GM12878 (cell line): ENCODE measurements around the gene TMEM163. TPM values are rescaled to one million over a fixed set of nuclear protein-coding genes. Genes with fewer than 3 reads are reported as not detected.

ENCODE experiments used
- ATAC-seq: fragments of 200-7000 bp; cut with Tn5 transposase; 3 replicates; pipeline ENCODE4 v1.9.1; 2020; ENCODE audit warnings: mild to moderate bottlenecking, moderate library complexity
- BruUV-seq: library from RNA; stranded (reverse); fragments of 400-500 nt; replicated peaks from 2 replicates; lab custom pipeline; 2021; lab: Mats Ljungman, UMichigan
- CTCF ChIA-PET: fragments of 300-600 bp; sonication (Branson Sonifier 250); formaldehyde crosslinking; extraction: SDS; loops from one replicate; lab custom pipeline; 2021; ENCODE audit warnings: inconsistent platforms; lab: Yijun Ruan, JAX
- POLR2A ChIA-PET: fragments of 350-600 bp; formaldehyde crosslinking; extraction: SDS; loops from one replicate; lab custom pipeline; 2021; ENCODE audit warnings: inconsistent platforms; lab: Charles Lee
- RAD21 ChIA-PET: fragments of 300-600 bp; sonication (Branson Sonifier 250); formaldehyde crosslinking; loops from one replicate; lab custom pipeline; 2023; ENCODE audit warnings: antibody characterized with exemption; ENCODE audit not compliant: unreplicated experiment; lab: Charles Lee
- SMC1A ChIA-PET: fragments of 300-600 bp; sonication (Branson Sonifier 250); formaldehyde crosslinking; loops from one replicate; lab custom pipeline; 2023; ENCODE audit not compliant: unreplicated experiment, uncharacterized antibody; lab: Charles Lee
- DNase-seq: peaks from one replicate; pipeline ENCODE4 v3.0.0-alpha.2; 2011; ENCODE audit warnings: low read depth, low spot score
- FAIRE-seq: peaks from 3 replicates; lab custom pipeline; 2011; peaks lifted over from hg19 to GRCh38; lab: Jason Lieb, UNC
- H2AFZ ChIP-seq: 2 replicates; pipeline ENCODE4 v1.6.0; 2011; ENCODE audit warnings: low read depth, low read length, control low read depth; ENCODE audit not compliant: control insufficient read depth
- H3K27ac ChIP-seq: 2 replicates; pipeline ENCODE4 v1.5.1; 2011; ENCODE audit warnings: control low read depth; ENCODE audit not compliant: control insufficient read depth, insufficient read depth
- H3K27me3 ChIP-seq, 2 experiments: replicated peaks in 1 of 2; 2 replicates each; pipeline versions ENCODE4 v1.6.0 to v1.6.1; 2011; ENCODE audit warnings: low read length in 1 of 2; ENCODE audit not compliant: control insufficient read depth in 2 of 2, insufficient read depth in 2 of 2
- H3K36me3 ChIP-seq, 2 experiments: 2 replicates each; pipeline ENCODE4 v1.5.1; 2011; ENCODE audit warnings: low read length in 1 of 2; ENCODE audit not compliant: control insufficient read depth in 2 of 2, insufficient read depth in 2 of 2
- H3K4me1 ChIP-seq: 2 replicates; pipeline ENCODE4 v1.6.1; 2011; ENCODE audit warnings: mild to moderate bottlenecking, low read length, moderate library complexity, mixed read lengths; ENCODE audit not compliant: control insufficient read depth, insufficient read depth
- H3K4me2 ChIP-seq: 2 replicates; pipeline ENCODE4 v1.6.0; 2011; ENCODE audit warnings: control low read depth; ENCODE audit not compliant: control insufficient read depth, insufficient read depth
- H3K4me3 ChIP-seq: fragments of 200-600 bp; sonication (generic); 2 replicates; pipeline ENCODE4 v1.5.1; 2016
- H3K79me2 ChIP-seq: 2 replicates; pipeline ENCODE4 v1.6.0; 2011; ENCODE audit warnings: low read length; ENCODE audit not compliant: control insufficient read depth, insufficient read depth
- H3K9ac ChIP-seq: 2 replicates; pipeline ENCODE4 v1.8.0; 2011; ENCODE audit warnings: low read length, control low read depth, mixed read lengths; ENCODE audit not compliant: control insufficient read depth, insufficient read depth
- H3K9me3 ChIP-seq: replicated peaks from 3 replicates; pipeline ENCODE4 v1.5.1; 2011; ENCODE audit warnings: mild to moderate bottlenecking, low read length; ENCODE audit not compliant: control insufficient read depth, insufficient read depth
- H4K20me1 ChIP-seq: 2 replicates; pipeline ENCODE4 v1.6.0; 2011; ENCODE audit not compliant: control insufficient read depth, insufficient read depth
- BCLAF1 ChIP-seq: fragments of 450-650 bp; IDR thresholded peaks from 2 replicates; pipeline ENCODE4 v1.6.1; 2017; ENCODE audit warnings: antibody characterized with exemption, mild to moderate bottlenecking, moderate library complexity
- EED ChIP-seq: sonication (generic); IDR thresholded peaks from 2 replicates; pipeline ENCODE4 v1.6.1; 2016; ENCODE audit warnings: antibody characterized with exemption, low read depth
- JUND ChIP-seq: IDR thresholded peaks from 2 replicates; pipeline ENCODE4 v1.6.1; 2012; ENCODE audit warnings: low read depth, mild to moderate bottlenecking, low read length, improper control_type of control experiment, moderate library complexity
- MEF2A ChIP-seq: IDR thresholded peaks from 2 replicates; pipeline ENCODE4 v1.6.1; 2011; ENCODE audit warnings: low read depth, mild to moderate bottlenecking, low read length, moderate library complexity; ENCODE audit not compliant: insufficient read depth
- MTA3 ChIP-seq: IDR thresholded peaks from 2 replicates; pipeline ENCODE4 v1.6.1; 2012; ENCODE audit warnings: low read length, inconsistent platforms, borderline replicate concordance
- ZBTB33 ChIP-seq: fragments of 450-650 bp; IDR thresholded peaks from 2 replicates; pipeline ENCODE4 v1.6.1; 2017; ENCODE audit warnings: mild to moderate bottlenecking
- WGBS: methylation state at CpG from one replicate; pipeline ENCODE4 v1.1.6; 2016; ENCODE audit warnings: low lambda C conversion rate; ENCODE audit not compliant: insufficient replicate concordance, insufficient coverage; ENCODE audit errors: missing lambda C conversion rate; 5-methylcytosine and 5-hydroxymethylcytosine counted together
- in situ Hi-C: fragments of 300-500 bp; cut with MboI; formaldehyde crosslinking; loops from 9 replicates; pipeline ENCODE4 v1.14.3; 2018; ENCODE audit warnings: mixed read lengths
- intact Hi-C: fragments of 100-400 bp; cut with micrococcal nuclease; formaldehyde crosslinking; loops from one replicate; pipeline ENCODE4 v1.14.2; 2022; ENCODE audit not compliant: unreplicated experiment
- polyA plus RNA-seq, 11 experiments: library from polyadenylated mRNA; depleted of rRNA in 4 of 11; unstranded in 6 of 11; stranded (reverse) in 5 of 11; fragments of >200 nt; fragmentation: Nextera tagmentation in 4 of 11; fragmentation: Illumina TruSeq in 1 of 11; extraction: Ambion mirVana in 4 of 11; extraction: Trizol in 1 of 11; gene quantifications; 1 replicate in 1 of 11; 2 replicates in 10 of 11; pipeline versions ENCODE4 v1.2.1 to v1.2.3, GENCODE V29; 2011 to 2016; ENCODE audit warnings: inconsistent platforms in 2 of 11, missing spikeins in 2 of 11, low read depth in 1 of 11
- total RNA-seq, 4 experiments: library from RNA; depleted of rRNA in 3 of 4; stranded (reverse); fragments of >200 nt in 3 of 4; fragmentation: Illumina TruSeq in 1 of 4; extraction: Trizol in 1 of 4; gene quantifications; 2 replicates each; pipeline versions ENCODE4 v1.2.1 to v1.2.3, GENCODE V29; 2013 to 2021
- TF ChIP-seq, protein P1 (sequence below): IDR thresholded peaks from 2 replicates; pipeline ENCODE4 v1.6.1; 2012; ENCODE audit warnings: low read depth, low read length, improper control_type of control experiment
- TF ChIP-seq, protein P2 (sequence below): fragments of 450-650 bp; IDR thresholded peaks from 2 replicates; pipeline ENCODE4 v1.6.1; 2017; ENCODE audit warnings: mild to moderate bottlenecking, moderate library complexity
- TF ChIP-seq, protein P3 (sequence below): fragments of 150-350 bp; IDR thresholded peaks from 2 replicates; pipeline ENCODE4 v1.6.1; 2014; ENCODE audit warnings: mild to moderate bottlenecking, low read depth, low read length

Gene TMEM163
- total and polyA plus RNA-seq, 10 of the 15 experiments (the other 5 are each of a cell fraction or from before 2014, with no cell fraction given), result 0.05 to 0.11 (median 0.07) TPM; not detected in 4

GRCh38 chr2:134432435-134432883, 286.3 kb downstream of the TMEM163 start (continued):
- TF ChIP-seq, protein P1, sequence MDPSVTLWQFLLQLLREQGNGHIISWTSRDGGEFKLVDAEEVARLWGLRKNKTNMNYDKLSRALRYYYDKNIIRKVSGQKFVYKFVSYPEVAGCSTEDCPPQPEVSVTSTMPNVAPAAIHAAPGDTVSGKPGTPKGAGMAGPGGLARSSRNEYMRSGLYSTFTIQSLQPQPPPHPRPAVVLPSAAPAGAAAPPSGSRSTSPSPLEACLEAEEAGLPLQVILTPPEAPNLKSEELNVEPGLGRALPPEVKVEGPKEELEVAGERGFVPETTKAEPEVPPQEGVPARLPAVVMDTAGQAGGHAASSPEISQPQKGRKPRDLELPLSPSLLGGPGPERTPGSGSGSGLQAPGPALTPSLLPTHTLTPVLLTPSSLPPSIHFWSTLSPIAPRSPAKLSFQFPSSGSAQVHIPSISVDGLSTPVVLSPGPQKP, result no peak

DNA sequence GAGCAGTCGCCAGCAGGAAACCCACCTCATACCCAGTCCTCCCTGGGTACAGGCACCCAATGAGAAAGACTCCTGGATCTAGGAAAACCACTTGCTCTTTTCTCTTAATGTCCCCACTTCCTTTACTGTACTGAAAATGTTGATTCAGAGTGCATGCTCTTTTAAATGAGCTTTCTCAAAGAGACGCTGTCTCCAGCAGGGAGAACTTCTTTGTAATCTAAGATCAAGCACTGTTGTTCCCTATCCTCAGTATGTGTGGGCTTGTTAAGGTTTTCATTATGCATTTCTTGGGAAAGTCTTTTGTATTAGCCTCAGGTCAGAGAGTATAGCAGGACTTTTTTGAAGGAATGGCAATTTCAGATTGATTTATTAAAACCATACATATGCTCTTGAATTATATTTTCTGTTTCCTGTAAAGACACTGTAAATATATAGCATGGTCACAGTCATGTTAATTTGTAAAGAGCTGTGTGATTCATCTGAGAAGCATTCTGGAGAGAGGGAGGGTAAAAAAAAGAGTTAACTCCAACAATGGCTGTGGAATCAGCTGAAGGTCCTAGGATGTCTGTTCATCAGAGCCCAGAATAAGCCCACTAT, 286.9 kb downstream of the TMEM163 start:
- Histone ChIP-seq H3K4me2 (no peak overlapping the region), H3K27ac (no peak overlapping the region), H3K36me3 (peaks cover 19 to 59% of the 10 kb centered on the region in 2 experiments), H3K4me3 (no peak overlapping the region), H3K9me3 (no peaks in the 10 kb centered on the region), H3K4me1 (no peaks in the 10 kb centered on the region), H4K20me1 (no peaks in the 10 kb centered on the region), H3K27me3 (no peaks in the 10 kb centered on the region), H3K9ac (no peak overlapping the region), H2AFZ (no peak overlapping the region), H3K79me2 (no peaks in the 10 kb centered on the region)
- no TSS peak for BruUV-seq
- SMC1A ChIA-PET, result no interaction called here
- ATAC-seq (no peak), FAIRE-seq (no peak), DNase-seq (no peak)
- in situ Hi-C loops (no loop called here), intact Hi-C loops (no loop called here)
- CTCF ChIA-PET, result interaction anchor here (1.0 to 2.1 kb wide), 2 partner anchors 19 to 83 kb away, joined by 4 to 7 read pairs; no protein-coding TSS in a partner anchor
- WGBS, result 72% methylated on average over 2 of the region's 2 CpGs
- POLR2A ChIA-PET, result no interaction called here
- RAD21 ChIA-PET, result interaction anchor here (1.1 kb wide), 1 partner anchor 313 kb away, joined by 3 read pairs; no protein-coding TSS in a partner anchor
- TF ChIP-seq EED (no peak), BCLAF1 (no peak), ZBTB33 (no peak), JUND (no peak), MEF2A (no peak), MTA3 (no peak)
- TF ChIP-seq, protein P2, sequence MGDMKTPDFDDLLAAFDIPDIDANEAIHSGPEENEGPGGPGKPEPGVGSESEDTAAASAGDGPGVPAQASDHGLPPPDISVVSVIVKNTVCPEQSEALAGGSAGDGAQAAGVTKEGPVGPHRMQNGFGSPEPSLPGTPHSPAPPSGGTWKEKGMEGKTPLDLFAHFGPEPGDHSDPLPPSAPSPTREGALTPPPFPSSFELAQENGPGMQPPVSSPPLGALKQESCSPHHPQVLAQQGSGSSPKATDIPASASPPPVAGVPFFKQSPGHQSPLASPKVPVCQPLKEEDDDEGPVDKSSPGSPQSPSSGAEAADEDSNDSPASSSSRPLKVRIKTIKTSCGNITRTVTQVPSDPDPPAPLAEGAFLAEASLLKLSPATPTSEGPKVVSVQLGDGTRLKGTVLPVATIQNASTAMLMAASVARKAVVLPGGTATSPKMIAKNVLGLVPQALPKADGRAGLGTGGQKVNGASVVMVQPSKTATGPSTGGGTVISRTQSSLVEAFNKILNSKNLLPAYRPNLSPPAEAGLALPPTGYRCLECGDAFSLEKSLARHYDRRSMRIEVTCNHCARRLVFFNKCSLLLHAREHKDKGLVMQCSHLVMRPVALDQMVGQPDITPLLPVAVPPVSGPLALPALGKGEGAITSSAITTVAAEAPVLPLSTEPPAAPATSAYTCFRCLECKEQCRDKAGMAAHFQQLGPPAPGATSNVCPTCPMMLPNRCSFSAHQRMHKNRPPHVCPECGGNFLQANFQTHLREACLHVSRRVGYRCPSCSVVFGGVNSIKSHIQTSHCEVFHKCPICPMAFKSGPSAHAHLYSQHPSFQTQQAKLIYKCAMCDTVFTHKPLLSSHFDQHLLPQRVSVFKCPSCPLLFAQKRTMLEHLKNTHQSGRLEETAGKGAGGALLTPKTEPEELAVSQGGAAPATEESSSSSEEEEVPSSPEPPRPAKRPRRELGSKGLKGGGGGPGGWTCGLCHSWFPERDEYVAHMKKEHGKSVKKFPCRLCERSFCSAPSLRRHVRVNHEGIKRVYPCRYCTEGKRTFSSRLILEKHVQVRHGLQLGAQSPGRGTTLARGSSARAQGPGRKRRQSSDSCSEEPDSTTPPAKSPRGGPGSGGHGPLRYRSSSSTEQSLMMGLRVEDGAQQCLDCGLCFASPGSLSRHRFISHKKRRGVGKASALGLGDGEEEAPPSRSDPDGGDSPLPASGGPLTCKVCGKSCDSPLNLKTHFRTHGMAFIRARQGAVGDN, result no peak
- TF ChIP-seq, protein P3, sequence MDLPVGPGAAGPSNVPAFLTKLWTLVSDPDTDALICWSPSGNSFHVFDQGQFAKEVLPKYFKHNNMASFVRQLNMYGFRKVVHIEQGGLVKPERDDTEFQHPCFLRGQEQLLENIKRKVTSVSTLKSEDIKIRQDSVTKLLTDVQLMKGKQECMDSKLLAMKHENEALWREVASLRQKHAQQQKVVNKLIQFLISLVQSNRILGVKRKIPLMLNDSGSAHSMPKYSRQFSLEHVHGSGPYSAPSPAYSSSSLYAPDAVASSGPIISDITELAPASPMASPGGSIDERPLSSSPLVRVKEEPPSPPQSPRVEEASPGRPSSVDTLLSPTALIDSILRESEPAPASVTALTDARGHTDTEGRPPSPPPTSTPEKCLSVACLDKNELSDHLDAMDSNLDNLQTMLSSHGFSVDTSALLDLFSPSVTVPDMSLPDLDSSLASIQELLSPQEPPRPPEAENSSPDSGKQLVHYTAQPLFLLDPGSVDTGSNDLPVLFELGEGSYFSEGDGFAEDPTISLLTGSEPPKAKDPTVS, result no peak
